ENCODE results near the gene OR52W1.

Gene OR52W1

GRCh38 chr11:6237266-6237665, 38.2 kb downstream of the OR52W1 start:
- H3K27me3 ChIP-seq (ENCODE audit: control insufficient read depth, low read length) = no peaks in the 10 kb centered on the region
- H3F3A ChIP-seq (ENCODE audit: control insufficient read depth, insufficient read depth) = no peaks in the 10 kb centered on the region
- H3K4me3 ChIP-seq (ENCODE audit: low read length) = no peak overlapping the region
- H3K4me1 ChIP-seq (ENCODE audit: control insufficient read depth, low read length) = peaks cover 26% of the 10 kb centered on the region
- no peak overlapping the region for H3K27ac ChIP-seq (ENCODE audit: low read depth, low read length)
- peaks cover 21% of the 10 kb centered on the region for H3K79me2 ChIP-seq (ENCODE audit: control insufficient read depth, low read length)
- no peak overlapping the region for H3K4me2 ChIP-seq (ENCODE audit: low read length)
- no peak for TF ChIP-seq CTCF (IDR thresholded peaks at IDR 0.05; ENCODE audit: low read depth, low read length, poor library complexity, severe bottlenecking)
- no peaks in the 10 kb centered on the region for H3K9me2 ChIP-seq (replicated peaks; ENCODE audit: control insufficient read depth, low read length)
- H3K36me3 ChIP-seq (ENCODE audit: control insufficient read depth, low read length) = no peaks in the 10 kb centered on the region
- no peaks in the 10 kb centered on the region for H3K9me3 ChIP-seq (ENCODE audit: control insufficient read depth, insufficient read depth, low read length)
- no peaks in the 10 kb centered on the region for H4K20me1 ChIP-seq (ENCODE audit: control insufficient read depth, insufficient read depth, low read depth, low read length)

- Histone ChIP-seq H4K20me1 (ENCODE audit: control insufficient read depth, insufficient read depth, low read depth, low read length) (no peaks in the 10 kb centered on the region), H3K27ac (ENCODE audit: low read depth, low read length) (no peak overlapping the region), H3K4me3 (ENCODE audit: low read length) (no peak overlapping the region), H3F3A (ENCODE audit: control insufficient read depth, insufficient read depth) (no peaks in the 10 kb centered on the region), H3K4me1 (ENCODE audit: control insufficient read depth, low read length) (peaks cover 25% of the 10 kb centered on the region), H3K4me2 (ENCODE audit: low read length) (no peak overlapping the region), H3K27me3 (ENCODE audit: control insufficient read depth, low read length) (no peaks in the 10 kb centered on the region), H3K9me3 (ENCODE audit: control insufficient read depth, insufficient read depth, low read length) (no peaks in the 10 kb centered on the region), H3K79me2 (ENCODE audit: control insufficient read depth, low read length) (peaks cover 16% of the 10 kb centered on the region), H3K36me3 (ENCODE audit: control insufficient read depth, low read length) (no peaks in the 10 kb centered on the region), H3K9me2 (replicated peaks; ENCODE audit: control insufficient read depth, low read length) (no peaks in the 10 kb centered on the region)
- TF ChIP-seq CTCF (IDR thresholded peaks at IDR 0.05; ENCODE audit: low read depth, low read length, poor library complexity, severe bottlenecking) (no peak), EZH2phosphoT487 (IDR thresholded peaks at IDR 0.05; ENCODE audit: borderline replicate concordance, low read length) (no peak)
Measured at GRCh38 chr11:6237761-6238302, 38.8 kb downstream of the OR52W1 start.

GRCh38 chr11:6238902-6239301, 39.9 kb downstream of the OR52W1 start, which contains the start of gene CNGA4:
Gene CNGA4 (plus strand): TSS chr11:6239089. CDS start chr11:6239207, 118 bp downstream.
- Histone ChIP-seq H4K20me1 (ENCODE audit: control insufficient read depth, insufficient read depth, low read depth, low read length) (no peaks in the 10 kb centered on the region), H3K4me1 (ENCODE audit: control insufficient read depth, low read length) (peaks cover 15% of the 10 kb centered on the region), H3F3A (ENCODE audit: control insufficient read depth, insufficient read depth) (no peaks in the 10 kb centered on the region), H3K36me3 (ENCODE audit: control insufficient read depth, low read length) (no peaks in the 10 kb centered on the region), H3K27me3 (ENCODE audit: control insufficient read depth, low read length) (no peaks in the 10 kb centered on the region), H3K9me3 (ENCODE audit: control insufficient read depth, insufficient read depth, low read length) (no peaks in the 10 kb centered on the region), H3K9me2 (replicated peaks; ENCODE audit: control insufficient read depth, low read length) (no peaks in the 10 kb centered on the region), H3K79me2 (ENCODE audit: control insufficient read depth, low read length) (peaks cover 5% of the 10 kb centered on the region), H3K4me2 (ENCODE audit: low read length) (no peak within 1 kb of the TSS), H3K4me3 (ENCODE audit: low read length) (no peak within 1 kb of the TSS), H3K27ac (ENCODE audit: low read depth, low read length) (no peak within 1 kb of the TSS)
- TF ChIP-seq CTCF (IDR thresholded peaks at IDR 0.05; ENCODE audit: low read depth, low read length, poor library complexity, severe bottlenecking) (no peak), EZH2phosphoT487 (IDR thresholded peaks at IDR 0.05; ENCODE audit: borderline replicate concordance, low read length) (no peak)
